Stimulated activated CD4-positive, alpha-beta T cell treated with anti-CD3 and anti-CD28 coated beads, Interleukin-4, amount 100 ng/mL, for 24 hours (primary cell): ENCODE data around the gene GPR132.
A peak's percentile ranks its signal among the peaks of the same experiment; 100 is the strongest.
"Not testable (repeated sequence)": the region's sequence is repeated elsewhere in the genome, so short reads cannot be mapped to it uniquely, and the experiment has no call there.

Source experiments
- DNase-seq: peaks from one replicate; pipeline ENCODE4 v3.0.0-alpha.2; 2020

GPR132 gene

GRCh38 chr14:105073720-105074600 lies 8.7 kb upstream of the GPR132 start:
- no peak for DNase-seq

GRCh38 chr14:105072892-105073719 lies 7.9 kb upstream of the GPR132 start:
- no peak for DNase-seq

- DNase-seq = no peak
These were observed 7.2 kb upstream of the GPR132 start for GRCh38 chr14:105072381-105072861.

GRCh38 chr14:105071942-105072341 lies 6.7 kb upstream of the GPR132 start:
- no peak for DNase-seq

- no peak for DNase-seq
These were observed 6.1 kb upstream of the GPR132 start for GRCh38 chr14:105071326-105071725.

- DNase-seq = no peak
These were observed 5.5 kb upstream of the GPR132 start for GRCh38 chr14:105070760-105071137.

- DNase-seq = peak; percentile 64
These were observed 4.9 kb upstream of the GPR132 start for GRCh38 chr14:105069871-105070759.

GRCh38 chr14:105069522-105069870 lies 4.3 kb upstream of the GPR132 start:
- no peak for DNase-seq

GRCh38 chr14:105068818-105069217 lies 3.6 kb upstream of the GPR132 start:
- DNase-seq = no peak

- no peak for DNase-seq
These were observed 2.7 kb upstream of the GPR132 start for GRCh38 chr14:105067969-105068301.

GRCh38 chr14:105067140-105067968 lies 2.1 kb upstream of the GPR132 start:
- DNase-seq = peak; percentile 80

GRCh38 chr14:105066240-105067071 lies 1.2 kb upstream of the GPR132 start:
- no peak for DNase-seq

- peak; percentile 44 for DNase-seq
These were observed 498 bp downstream of the GPR132 start for GRCh38 chr14:105064721-105065143.

- no peak for DNase-seq
These were observed 1.2 kb downstream of the GPR132 start for GRCh38 chr14:105064001-105064400.

GRCh38 chr14:105063506-105063905 lies 1.7 kb downstream of the GPR132 start:
- not testable (repeated sequence) for DNase-seq

GRCh38 chr14:105063056-105063455 lies 2.2 kb downstream of the GPR132 start:
- no peak for DNase-seq

GRCh38 chr14:105062048-105062433 lies 3.2 kb downstream of the GPR132 start:
- no peak for DNase-seq

GRCh38 chr14:105061428-105062047 lies 3.7 kb downstream of the GPR132 start:
- peak; percentile 79 for DNase-seq

GRCh38 chr14:105060751-105061427 lies 4.3 kb downstream of the GPR132 start:
- DNase-seq = peak; percentile 42
